Measurements from ENCODE around the gene PRKG1. TPM values are rescaled to one million over a fixed set of nuclear protein-coding genes. Genes with fewer than 3 reads are reported as not detected.
"Not testable (repeated sequence)": the region's sequence is repeated elsewhere in the genome, so short reads cannot be mapped to it uniquely, and the experiment has no call there.

PRKG1 gene
- total and polyA plus RNA-seq, 4 donors, result 0.46 to 5.1 (median 1.5) TPM

- H3K4me3 ChIP-seq (ENCODE audit: low read depth in 1 of 3, low read length in 3 of 3), result no peak overlapping the region
- WGBS, result 63% methylated on average over 6 of the region's 6 CpGs
- H3K27ac ChIP-seq (ENCODE audit: low read depth in 1 of 2, low read length in 2 of 2), result no peak overlapping the region
- H3K4me1 ChIP-seq (ENCODE audit: control insufficient read depth in 4 of 4, insufficient read depth in 4 of 4, low read length in 3 of 4), result no peaks in the 10 kb centered on the region
- no peak overlapping the region for H3K9ac ChIP-seq (ENCODE audit: low read depth in 1 of 2, low read length in 2 of 2)
- DNase-seq (ENCODE audit: low spot score), result no peak
- TF ChIP-seq EGR1 (IDR thresholded peaks at IDR 0.05; ENCODE audit: low read depth in 2 of 2) (no peak), MAX (IDR thresholded peaks at IDR 0.05) (no peak), RXRA (IDR thresholded peaks at IDR 0.05) (no peak), FOXA1 (IDR thresholded peaks at IDR 0.05) (no peak), HNF4A (conservative IDR thresholded peaks at IDR 0.05) (no peak), NR2F2 (IDR thresholded peaks at IDR 0.05) (no peak), ATF3 (IDR thresholded peaks at IDR 0.05) (no peak), REST (IDR thresholded peaks at IDR 0.05) (no peak), FOXA2 (IDR thresholded peaks at IDR 0.05) (no peak), SP1 (IDR thresholded peaks at IDR 0.05) (no peak), RAD21 (IDR thresholded peaks at IDR 0.05) (no peak), JUND (IDR thresholded peaks at IDR 0.05) (no peak), CTCF (IDR thresholded peaks at IDR 0.05; ENCODE audit: low read depth, low read length, missing input control) (no peak), HNF4G (IDR thresholded peaks at IDR 0.05) (no peak)
- no peaks in the 10 kb centered on the region for H3K9me3 ChIP-seq (ENCODE audit: control insufficient read depth in 4 of 4, low read length in 3 of 4)
- no peaks in the 10 kb centered on the region for H3K36me3 ChIP-seq (ENCODE audit: control insufficient read depth in 4 of 4, insufficient read depth in 3 of 4, low read depth in 1 of 4, low read length in 3 of 4)
- H3K27me3 ChIP-seq (ENCODE audit: control insufficient read depth in 4 of 4, insufficient read depth in 4 of 4, low read length in 3 of 4), result no peaks in the 10 kb centered on the region
These were observed 958.7 kb downstream of the PRKG1 start for GRCh38 chr10:52032681-52033629.

GRCh38 chr10:52039002-52039793 is 964.9 kb downstream of the PRKG1 start:
- DNase-seq (ENCODE audit: low spot score); H3K4me3 ChIP-seq (ENCODE audit: low read depth in 1 of 3, low read length in 3 of 3); H3K9me3 ChIP-seq (ENCODE audit: control insufficient read depth in 4 of 4, low read length in 3 of 4); H3K4me1 ChIP-seq (ENCODE audit: control insufficient read depth in 4 of 4, insufficient read depth in 4 of 4, low read length in 3 of 4); H3K27me3 ChIP-seq (ENCODE audit: control insufficient read depth in 4 of 4, insufficient read depth in 4 of 4, low read length in 3 of 4); H3K27ac ChIP-seq (ENCODE audit: low read depth in 1 of 2, low read length in 2 of 2); H3K9ac ChIP-seq (ENCODE audit: low read depth in 1 of 2, low read length in 2 of 2); H3K36me3 ChIP-seq (ENCODE audit: control insufficient read depth in 4 of 4, insufficient read depth in 3 of 4, low read depth in 1 of 4, low read length in 3 of 4): not testable (repeated sequence)
- WGBS, result 81% methylated on average over 15 of the region's 15 CpGs
